GM21526 (cell line): ENCODE results near the gene LIMA1.

ENCODE experiments used
- ATAC-seq: cut with Tn5 transposase; IDR thresholded peaks from one replicate; pipeline ENCODE4 v1.9.1; 2021; ENCODE audit warnings: moderate library complexity; ENCODE audit not compliant: unreplicated experiment, low FRiP score

The LIMA1 gene

GRCh38 chr12:50192236-50192635 lies 91.1 kb downstream of the LIMA1 start:
- ATAC-seq = no peak

- ATAC-seq = no peak
Observed at GRCh38 chr12:50190859-50191258, 92.5 kb downstream of the LIMA1 start.

- no peak for ATAC-seq
Observed at GRCh38 chr12:50188875-50189575, 94.3 kb downstream of the LIMA1 start.

- no peak for ATAC-seq
Observed at GRCh38 chr12:50188241-50188781, 95.0 kb downstream of the LIMA1 start.

- ATAC-seq = no peak
Observed at GRCh38 chr12:50187084-50187900, 96.0 kb downstream of the LIMA1 start.

GRCh38 chr12:50186681-50187080 lies 96.6 kb downstream of the LIMA1 start:
- ATAC-seq = no peak

- no peak for ATAC-seq
Observed at GRCh38 chr12:50185970-50186663, 97.2 kb downstream of the LIMA1 start.

- no peak for ATAC-seq
Observed at GRCh38 chr12:50185301-50185895, 97.9 kb downstream of the LIMA1 start.

GRCh38 chr12:50184261-50184660 lies 99.1 kb downstream of the LIMA1 start:
- no peak for ATAC-seq

- ATAC-seq = no peak
Observed at GRCh38 chr12:50182461-50182860, 100.9 kb downstream of the LIMA1 start.

GRCh38 chr12:50181691-50182090 lies 101.6 kb downstream of the LIMA1 start:
- ATAC-seq = no peak

- ATAC-seq = no peak
Observed at GRCh38 chr12:50175716-50176026, 107.6 kb downstream of the LIMA1 start.

- ATAC-seq = no peak
Observed at GRCh38 chr12:50174971-50175715, 108.2 kb downstream of the LIMA1 start.

GRCh38 chr12:50167049-50167828 lies 116.1 kb downstream of the LIMA1 start, which contains the start of gene CERS5:
CERS5 (minus strand) TSS chr12:50167369; CDS start chr12:50167297, 72 bp downstream.
- ATAC-seq = peak; percentile 97

GRCh38 chr12:50166799-50167048 lies 116.6 kb downstream of the LIMA1 start:
- ATAC-seq = no peak

GRCh38 chr12:50164963-50165362 lies 118.4 kb downstream of the LIMA1 start:
- ATAC-seq = no peak

- no peak for ATAC-seq
Observed at GRCh38 chr12:50162230-50162629, 121.1 kb downstream of the LIMA1 start.

- ATAC-seq = no peak
Observed at GRCh38 chr12:50160643-50161042, 122.7 kb downstream of the LIMA1 start.

- no peak for ATAC-seq
Observed at GRCh38 chr12:50157259-50157658, 126.1 kb downstream of the LIMA1 start.

- ATAC-seq = no peak
Observed at GRCh38 chr12:50156641-50157040, 126.7 kb downstream of the LIMA1 start.
